ENCODE data around the gene PKDCC. TPM values are rescaled to one million over a fixed set of nuclear protein-coding genes. Genes with fewer than 3 reads are reported as not detected.

PKDCC gene
- total and polyA plus RNA-seq, 2 of the 13 experiments (the other 11 are each of a cell fraction or from before 2014, with no cell fraction given) = 52.6 to 58.8 TPM

GRCh38 chr2:42049221-42050009 lies 1.6 kb downstream of the PKDCC start (continued):
- TF ChIP-seq ZNF770 (CRISPR knock-in tag; IDR thresholded peaks at IDR 0.05) (no peak), SP5 (CRISPR knock-in tag; IDR thresholded peaks at IDR 0.05; ENCODE audit: borderline replicate concordance, low read depth) (0 out of 2 replicates have a peak, but pooled peaks have one; percentile 1), KDM5B (CRISPR knock-in tag; IDR thresholded peaks at IDR 0.05; ENCODE audit: borderline replicate concordance) (0 out of 2 replicates have a peak, but pooled peaks have one; percentile 14)

- POLR2A ChIA-PET = interaction anchor here (1.0 to 6.7 kb wide), 4 partner anchors 9 to 42 kb away, joined by 3 to 203 read pairs (median 16); no protein-coding TSS in a partner anchor
- peaks cover 0 to 2% of the 10 kb centered on the region in 2 experiments; a peak in 2 of 5 replicates for H3K36me3 ChIP-seq (replicated peaks in 1 of 2; ENCODE audit: control insufficient read depth in 1 of 2, insufficient read depth in 2 of 2, low read length in 2 of 2)
- no peak for ATAC-seq
- H3K27me3 ChIP-seq (ENCODE audit: control insufficient read depth in 1 of 2, insufficient read depth in 2 of 2, low read length in 2 of 2) = peaks cover 0 to 18% of the 10 kb centered on the region in 2 experiments; a peak in 1 of 5 replicates
- H3K9ac ChIP-seq (ENCODE audit: insufficient read depth, low read depth, low read length) = peak overlapping the region; percentile 75
- peaks cover 34% of the 10 kb centered on the region for H3K79me2 ChIP-seq (ENCODE audit: insufficient read depth, low read length)
- H4K20me1 ChIP-seq (ENCODE audit: insufficient read depth, low read length) = peaks cover 7% of the 10 kb centered on the region
- no peak for FAIRE-seq
- WGBS (ENCODE audit: low lambda C conversion rate) = 44% methylated on average over 14 of the region's 14 CpGs
- H3K4me2 ChIP-seq (ENCODE audit: low read depth, low read length) = peak overlapping the region; percentile 99
- intact Hi-C loops (cut with micrococcal nuclease; ENCODE audit: unreplicated experiment) = no loop called here
- peak overlapping the region; percentile 24 for H3K27ac ChIP-seq (ENCODE audit: extremely low read length, insufficient read depth, low read length)
- CTCF ChIA-PET (ENCODE audit: low intra/inter-chr PET ratio, low total read pairs) = no interaction called here
- no peak for DNase-seq (ENCODE audit: low spot score)
- H3K9me3 ChIP-seq (ENCODE audit: low read length) = no peaks in the 10 kb centered on the region
- in situ Hi-C loops (cut with HindIII; ENCODE audit: extremely low pct_ligation_motif_present, low pct_unique_long_range_greater_than_20kb) = no loop called here
- peak overlapping the region; percentile 69 to 95 (median 90) for H3K4me3 ChIP-seq (replicated peaks in 1 of 3; ENCODE audit: insufficient read depth in 1 of 3, low read depth in 2 of 3, low read length in 3 of 3)
- peaks cover 88% of the 10 kb centered on the region for H3K4me1 ChIP-seq (ENCODE audit: insufficient read depth, low read length)
- no peak overlapping the region for H2AFZ ChIP-seq (ENCODE audit: low read length)
- BruUV-seq (replicated peaks) = no TSS peak
- TF ChIP-seq DNMT3B (CRISPR knock-in tag; conservative IDR thresholded peaks at IDR 0.05) (no peak), CENPX (CRISPR knock-in tag; IDR thresholded peaks at IDR 0.05) (no peak), ZNF609 (CRISPR knock-in tag; IDR thresholded peaks at IDR 0.05; ENCODE audit: borderline replicate concordance) (0 out of 2 replicates have a peak, but pooled peaks have one; percentile 2), PLRG1 (conservative IDR thresholded peaks at IDR 0.05) (no peak), ZBTB49 (CRISPR knock-in tag; IDR thresholded peaks at IDR 0.05; ENCODE audit: borderline replicate concordance) (no peak), ZNF496 (CRISPR knock-in tag; IDR thresholded peaks at IDR 0.05; ENCODE audit: insufficient replicate concordance) (no peak), TCF12 (IDR thresholded peaks at IDR 0.05) (no peak), TCF12 (CRISPR knock-in tag; IDR thresholded peaks at IDR 0.05) (no peak)
Observed at GRCh38 chr2:42050010-42050702, 2.3 kb downstream of the PKDCC start.

Measured in HepG2 (cell line).